Ishikawa (cell line): Measurements from ENCODE around the gene SLC2A6.

Experiments
- CEBPB ChIP-seq: IDR thresholded peaks from 2 replicates; pipeline ENCODE4 v1.6.1; 2012
- CREB1 ChIP-seq: IDR thresholded peaks from 2 replicates; pipeline ENCODE4 v1.6.1; 2012; ENCODE audit warnings: low read depth
- EGR1 ChIP-seq: IDR thresholded peaks from 2 replicates; pipeline ENCODE4 v1.6.1; 2012
- EP300 ChIP-seq: IDR thresholded peaks from 2 replicates; pipeline ENCODE4 v1.6.1; 2012; ENCODE audit warnings: borderline replicate concordance
- FOXM1 ChIP-seq: IDR thresholded peaks from 2 replicates; pipeline ENCODE4 v1.6.1; 2012; ENCODE audit warnings: low read depth, borderline replicate concordance
- MAX ChIP-seq: IDR thresholded peaks from 2 replicates; pipeline ENCODE4 v1.6.1; 2012
- NFIC ChIP-seq: IDR thresholded peaks from 2 replicates; pipeline ENCODE4 v1.6.1; 2012
- RAD21 ChIP-seq: IDR thresholded peaks from 2 replicates; pipeline ENCODE4 v1.6.1; 2012; ENCODE audit warnings: low read depth
- REST ChIP-seq: IDR thresholded peaks from 2 replicates; pipeline ENCODE4 v1.6.1; 2012; ENCODE audit warnings: low read depth, mild to moderate bottlenecking
- TAF1 ChIP-seq: IDR thresholded peaks from 2 replicates; pipeline ENCODE4 v1.6.1; 2012; ENCODE audit warnings: low read depth, mild to moderate bottlenecking
- TCF12 ChIP-seq: IDR thresholded peaks from 2 replicates; pipeline ENCODE4 v1.6.1; 2012; ENCODE audit warnings: low read depth
- TEAD4 ChIP-seq: IDR thresholded peaks from 2 replicates; pipeline ENCODE4 v1.6.1; 2012
- USF1 ChIP-seq: IDR thresholded peaks from 2 replicates; pipeline ENCODE4 v1.6.1; 2012
- YY1 ChIP-seq: IDR thresholded peaks from 2 replicates; pipeline ENCODE4 v1.6.1; 2012; ENCODE audit warnings: low read depth
- ZBTB7A ChIP-seq: IDR thresholded peaks from 2 replicates; pipeline ENCODE4 v1.6.1; 2012; ENCODE audit warnings: low read depth

The SLC2A6 gene

GRCh38 chr9:133506653-133507038, 27.7 kb upstream of the SLC2A6 start:
- no peak for TF ChIP-seq RAD21
- no peak for TF ChIP-seq EGR1
- no peak for TF ChIP-seq EP300
- TF ChIP-seq CREB1: no peak
- TF ChIP-seq REST: no peak
- TF ChIP-seq FOXM1: no peak
- TF ChIP-seq CEBPB: no peak

- no peak for TF ChIP-seq REST
These were observed 27.2 kb upstream of the SLC2A6 start for GRCh38 chr9:133505901-133506652.

- no peak for TF ChIP-seq YY1
- TF ChIP-seq MAX: no peak
- no peak for TF ChIP-seq TEAD4
These were observed 26.4 kb upstream of the SLC2A6 start for GRCh38 chr9:133505186-133505830.

GRCh38 chr9:133502112-133502511, 23.2 kb upstream of the SLC2A6 start:
- TF ChIP-seq REST: no peak

- TF ChIP-seq TCF12 (no peak), TEAD4 (no peak), FOXM1 (no peak), REST (no peak), EP300 (no peak), CREB1 (no peak), CEBPB (no peak), RAD21 (no peak), ZBTB7A (no peak), NFIC (no peak), TAF1 (no peak), USF1 (no peak)
These were observed 21.0 kb upstream of the SLC2A6 start for GRCh38 chr9:133499892-133500270.
